K562 (cell line): ENCODE data around the gene CAPN8. TPM values are rescaled to one million over a fixed set of nuclear protein-coding genes. Genes with fewer than 3 reads are reported as not detected.

Experiments
- CCNT2 ChIP-seq: IDR thresholded peaks from 2 replicates; pipeline ENCODE4 v1.6.1; 2011; ENCODE audit warnings: borderline replicate concordance, low read depth, mild to moderate bottlenecking, moderate library complexity, mixed read lengths, low read length; ENCODE audit not compliant: insufficient read length; ENCODE audit errors: extremely low read depth
- CEBPG ChIP-seq, 3 experiments: fragments of 200-800 bp in 1 of 3; sonication (Bioruptor generic) in 1 of 3; sonication (generic) in 1 of 3; formaldehyde crosslinking in 1 of 3; IDR thresholded peaks in 2 of 3; conservative IDR thresholded peaks in 1 of 3; 2 replicates each; pipeline versions ENCODE4 v1.6.1 to v1.8.0; 2016 to 2022; ENCODE audit warnings: missing compliant biosample characterization in 2 of 3, missing genetic modification characterization in 2 of 3, mild to moderate bottlenecking in 1 of 3, missing genetic modification reagents in 1 of 3
- KAT8 ChIP-seq: fragments of 450-650 bp; IDR thresholded peaks from 2 replicates; pipeline ENCODE4 v1.6.1; 2016; ENCODE audit warnings: low read depth, mild to moderate bottlenecking
- PHF21A ChIP-seq: fragments of 450-650 bp; IDR thresholded peaks from 2 replicates; pipeline ENCODE4 v1.6.1; 2017; ENCODE audit warnings: low read depth, borderline replicate concordance
- POLR2A ChIP-seq: fragments of 450-650 bp; conservative IDR thresholded peaks from 2 replicates; pipeline ENCODE4 v1.6.1; 2016
- PRPF4 ChIP-seq: fragments of 200-400 bp; formaldehyde crosslinking; IDR thresholded peaks from one replicate; pipeline ENCODE4 v1.6.1; 2017; ENCODE audit warnings: low read length, low read depth, mild to moderate bottlenecking; ENCODE audit not compliant: insufficient read depth, poor library complexity, severe bottlenecking
- RBM39 ChIP-seq: fragments of 200-400 bp; formaldehyde crosslinking; optimal IDR thresholded peaks from 2 replicates; pipeline ENCODE3; 2018; ENCODE audit warnings: low read depth, low read length
- SIN3A ChIP-seq, 2 experiments: fragments of 150-350 bp in 1 of 2; IDR thresholded peaks; 2 replicates each; pipeline ENCODE4 v1.6.1; 2011 to 2016; ENCODE audit warnings: borderline replicate concordance in 2 of 2, low read depth in 2 of 2, low read length in 2 of 2, mild to moderate bottlenecking in 2 of 2, moderate library complexity in 2 of 2; ENCODE audit not compliant: control insufficient read depth in 1 of 2
- SMAD4 ChIP-seq: fragments of 250-450 bp; sonication (Bioruptor Pico); conservative IDR thresholded peaks from 2 replicates; pipeline ENCODE4 v1.8.0; 2021; ENCODE audit warnings: inconsistent platforms, mild to moderate bottlenecking, moderate library complexity
- SMARCB1 ChIP-seq: IDR thresholded peaks from 2 replicates; pipeline ENCODE4 v1.6.1; 2011; ENCODE audit warnings: improper control_type of control experiment, low read depth; ENCODE audit not compliant: insufficient read length
- SMC3 ChIP-seq: conservative IDR thresholded peaks from 2 replicates; pipeline ENCODE4 v1.6.1; 2011; ENCODE audit warnings: low read depth, low read length, improper control_type of control experiment; ENCODE audit not compliant: insufficient read depth
- TAF1 ChIP-seq: IDR thresholded peaks from 2 replicates; pipeline ENCODE4 v1.6.1; 2011; ENCODE audit warnings: mild to moderate bottlenecking, low read length, moderate library complexity; ENCODE audit not compliant: insufficient read depth, control insufficient read depth, severe bottlenecking; ENCODE audit errors: extremely low read depth
- TFAM ChIP-seq: fragments of 250-450 bp; sonication (Bioruptor Pico); conservative IDR thresholded peaks from 2 replicates; pipeline ENCODE4 v1.5.0; 2021; ENCODE audit warnings: mild to moderate bottlenecking, moderate library complexity
- YY1 ChIP-seq, 3 experiments: IDR thresholded peaks; 2 replicates each; pipeline ENCODE4 v1.6.1; 2011; ENCODE audit warnings: low read length in 2 of 3, mild to moderate bottlenecking in 2 of 3, moderate library complexity in 2 of 3, borderline replicate concordance in 1 of 3, control low read depth in 1 of 3, low read depth in 1 of 3; ENCODE audit not compliant: insufficient read depth in 3 of 3, insufficient replicate concordance in 2 of 3, control insufficient read depth in 1 of 3, insufficient read length in 1 of 3; ENCODE audit errors: extremely low read depth in 1 of 3
- ZKSCAN8 ChIP-seq: fragments of 200-800 bp; sonication (Bioruptor generic); IDR thresholded peaks from 2 replicates; pipeline ENCODE4 v1.6.1; 2016; ENCODE audit warnings: missing genetic modification characterization, missing compliant biosample characterization
- ZNF12 ChIP-seq: sonication (generic); formaldehyde crosslinking; IDR thresholded peaks from 2 replicates; pipeline ENCODE4 v1.4.0; 2020; ENCODE audit warnings: mild to moderate bottlenecking, missing genetic modification reagents
- ZNF436 ChIP-seq: fragments of 250-450, 450-650 bp; sonication (Bioruptor Pico); formaldehyde crosslinking; IDR thresholded peaks from 2 replicates; pipeline ENCODE4 v1.7.0; 2020; ENCODE audit warnings: mild to moderate bottlenecking
- ZNF717 ChIP-seq: fragments of 250-450 bp; sonication (Bioruptor Pico); IDR thresholded peaks from 2 replicates; pipeline ENCODE4 v1.5.0; 2021
- ZNF79 ChIP-seq: fragments of 250-450 bp; sonication (Bioruptor Pico); IDR thresholded peaks from 2 replicates; pipeline ENCODE4 v1.4.0; 2020; ENCODE audit warnings: low read depth, mild to moderate bottlenecking, moderate library complexity
- polyA plus RNA-seq, 8 experiments: library from polyadenylated mRNA; depleted of rRNA in 4 of 8; stranded (reverse) in 5 of 8; unstranded in 3 of 8; fragments of >200 nt; fragmentation: Nextera tagmentation in 2 of 8; fragmentation: Illumina TruSeq in 1 of 8; extraction: Ambion mirVana in 2 of 8; extraction: Trizol in 1 of 8; gene quantifications; 2 replicates each; pipeline versions ENCODE4 v1.2.1 to v1.2.3, GENCODE V29; 2011 to 2014; ENCODE audit warnings: inconsistent platforms in 1 of 8, missing spikeins in 1 of 8
- total RNA-seq, 7 experiments: library from RNA; depleted of rRNA in 6 of 7; stranded (reverse); fragments of >200 nt in 6 of 7; fragmentation: Illumina TruSeq in 2 of 7; extraction: Trizol in 2 of 7; gene quantifications; 2 replicates each; pipeline versions ENCODE4 v1.2.1 to v1.2.3, GENCODE V29; 2011 to 2021; ENCODE audit warnings: low replicate concordance in 1 of 7
- TF ChIP-seq, protein P1 (sequence below), 3 experiments: IDR thresholded peaks in 2 of 3; conservative IDR thresholded peaks in 1 of 3; 2 replicates each; pipeline ENCODE4 v1.5.1; 2011 to 2012; ENCODE audit warnings: low read length in 3 of 3, mild to moderate bottlenecking in 3 of 3, control low read depth in 2 of 3, improper control_type of control experiment in 1 of 3, inconsistent platforms in 1 of 3, low read depth in 1 of 3, mixed read lengths in 1 of 3, moderate library complexity in 1 of 3; ENCODE audit not compliant: insufficient read depth in 2 of 3
- TF ChIP-seq, protein P2 (sequence below): fragments of 250-450 bp; sonication (Bioruptor Pico); IDR thresholded peaks from 2 replicates; pipeline ENCODE4 v1.5.0; 2021; ENCODE audit warnings: mild to moderate bottlenecking, moderate library complexity

The CAPN8 gene
- total and polyA plus RNA-seq, 9 of the 15 experiments (the other 6 are each of a cell fraction or from before 2014, with no cell fraction given), result 0.06 TPM; not detected in 8

DNA sequence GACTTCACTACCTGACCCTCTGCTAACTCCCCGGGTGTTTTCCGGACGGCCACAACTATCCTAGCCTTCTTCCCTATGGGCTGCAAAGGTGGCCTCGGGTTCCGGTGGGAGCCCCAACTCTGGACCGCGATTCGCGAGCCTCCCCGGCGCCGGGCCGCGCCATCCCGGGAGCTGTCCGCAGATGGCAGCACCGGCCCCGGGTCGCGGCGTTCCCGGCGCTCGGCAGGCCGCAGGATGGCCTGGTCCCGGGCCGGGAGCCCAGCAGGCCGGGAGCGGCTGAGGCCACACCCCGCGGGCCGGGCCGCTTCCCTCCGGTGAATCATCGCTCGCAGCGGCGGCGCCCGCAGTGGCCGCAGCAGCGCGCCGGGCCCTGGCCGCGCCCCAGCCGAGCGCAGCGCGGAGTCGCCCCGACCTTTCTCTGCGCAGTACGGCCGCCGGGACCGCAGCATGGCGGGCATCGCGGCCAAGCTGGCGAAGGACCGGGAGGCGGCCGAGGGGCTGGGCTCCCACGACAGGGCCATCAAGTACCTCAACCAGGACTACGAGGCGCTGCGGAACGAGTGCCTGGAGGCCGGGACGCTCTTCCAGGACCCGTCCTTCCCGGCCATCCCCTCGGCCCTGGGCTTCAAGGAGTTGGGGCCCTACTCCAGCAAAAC, 46.8 kb upstream of the CAPN8 start, which contains the start of gene CAPN2 (continued):
- TF ChIP-seq PRPF4 (no peak), SIN3A (IDR thresholded peaks at IDR 0.05; ENCODE audit: borderline replicate concordance in 2 of 2, control insufficient read depth in 1 of 2, low read depth in 2 of 2, low read length in 2 of 2) (peak in 1 of 2 experiments; percentile 50; a peak in 2 of 4 replicates), POLR2A (peak; percentile 75), PHF21A (no peak), TAF1 (peak; percentile 81), TFAM (CRISPR knock-in tag) (no peak), SMARCB1 (no peak), RBM39 (no peak), KAT8 (no peak), ZKSCAN8 (CRISPR knock-in tag) (no peak), YY1 (IDR thresholded peaks at IDR 0.05; ENCODE audit: borderline replicate concordance in 1 of 3, control insufficient read depth in 1 of 3, extremely low read depth in 1 of 3, insufficient read depth in 3 of 3, insufficient read length in 1 of 3, insufficient replicate concordance in 2 of 3, low read depth in 1 of 3, low read length in 2 of 3) (peak in 2 of 3 experiments; percentile 84 to 88), SMC3 (peak; percentile 69), CEBPG (CRISPR knock-in tag; IDR thresholded peaks at IDR 0.05) (peak; percentile 34; the same call in 1 of the 2 replicates), CEBPG (tag; conservative IDR thresholded peaks at IDR 0.05 in 1 of 2, IDR thresholded peaks at IDR 0.05 in 1 of 2) (no peak), ZNF79 (CRISPR knock-in tag) (no peak), ZNF717 (no peak), ZNF436 (CRISPR knock-in tag) (no peak), ZNF12 (no peak), CCNT2 (peak; percentile 97), SMAD4 (CRISPR knock-in tag) (peak; percentile 86)
- TF ChIP-seq, protein P1, sequence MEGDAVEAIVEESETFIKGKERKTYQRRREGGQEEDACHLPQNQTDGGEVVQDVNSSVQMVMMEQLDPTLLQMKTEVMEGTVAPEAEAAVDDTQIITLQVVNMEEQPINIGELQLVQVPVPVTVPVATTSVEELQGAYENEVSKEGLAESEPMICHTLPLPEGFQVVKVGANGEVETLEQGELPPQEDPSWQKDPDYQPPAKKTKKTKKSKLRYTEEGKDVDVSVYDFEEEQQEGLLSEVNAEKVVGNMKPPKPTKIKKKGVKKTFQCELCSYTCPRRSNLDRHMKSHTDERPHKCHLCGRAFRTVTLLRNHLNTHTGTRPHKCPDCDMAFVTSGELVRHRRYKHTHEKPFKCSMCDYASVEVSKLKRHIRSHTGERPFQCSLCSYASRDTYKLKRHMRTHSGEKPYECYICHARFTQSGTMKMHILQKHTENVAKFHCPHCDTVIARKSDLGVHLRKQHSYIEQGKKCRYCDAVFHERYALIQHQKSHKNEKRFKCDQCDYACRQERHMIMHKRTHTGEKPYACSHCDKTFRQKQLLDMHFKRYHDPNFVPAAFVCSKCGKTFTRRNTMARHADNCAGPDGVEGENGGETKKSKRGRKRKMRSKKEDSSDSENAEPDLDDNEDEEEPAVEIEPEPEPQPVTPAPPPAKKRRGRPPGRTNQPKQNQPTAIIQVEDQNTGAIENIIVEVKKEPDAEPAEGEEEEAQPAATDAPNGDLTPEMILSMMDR (IDR thresholded peaks at IDR 0.05 in 2 of 3, conservative IDR thresholded peaks at IDR 0.05 in 1 of 3; ENCODE audit: insufficient read depth in 2 of 3, low read depth in 1 of 3, low read length in 3 of 3), result peak; percentile 74 to 90 (median 80)
- TF ChIP-seq, protein P2, sequence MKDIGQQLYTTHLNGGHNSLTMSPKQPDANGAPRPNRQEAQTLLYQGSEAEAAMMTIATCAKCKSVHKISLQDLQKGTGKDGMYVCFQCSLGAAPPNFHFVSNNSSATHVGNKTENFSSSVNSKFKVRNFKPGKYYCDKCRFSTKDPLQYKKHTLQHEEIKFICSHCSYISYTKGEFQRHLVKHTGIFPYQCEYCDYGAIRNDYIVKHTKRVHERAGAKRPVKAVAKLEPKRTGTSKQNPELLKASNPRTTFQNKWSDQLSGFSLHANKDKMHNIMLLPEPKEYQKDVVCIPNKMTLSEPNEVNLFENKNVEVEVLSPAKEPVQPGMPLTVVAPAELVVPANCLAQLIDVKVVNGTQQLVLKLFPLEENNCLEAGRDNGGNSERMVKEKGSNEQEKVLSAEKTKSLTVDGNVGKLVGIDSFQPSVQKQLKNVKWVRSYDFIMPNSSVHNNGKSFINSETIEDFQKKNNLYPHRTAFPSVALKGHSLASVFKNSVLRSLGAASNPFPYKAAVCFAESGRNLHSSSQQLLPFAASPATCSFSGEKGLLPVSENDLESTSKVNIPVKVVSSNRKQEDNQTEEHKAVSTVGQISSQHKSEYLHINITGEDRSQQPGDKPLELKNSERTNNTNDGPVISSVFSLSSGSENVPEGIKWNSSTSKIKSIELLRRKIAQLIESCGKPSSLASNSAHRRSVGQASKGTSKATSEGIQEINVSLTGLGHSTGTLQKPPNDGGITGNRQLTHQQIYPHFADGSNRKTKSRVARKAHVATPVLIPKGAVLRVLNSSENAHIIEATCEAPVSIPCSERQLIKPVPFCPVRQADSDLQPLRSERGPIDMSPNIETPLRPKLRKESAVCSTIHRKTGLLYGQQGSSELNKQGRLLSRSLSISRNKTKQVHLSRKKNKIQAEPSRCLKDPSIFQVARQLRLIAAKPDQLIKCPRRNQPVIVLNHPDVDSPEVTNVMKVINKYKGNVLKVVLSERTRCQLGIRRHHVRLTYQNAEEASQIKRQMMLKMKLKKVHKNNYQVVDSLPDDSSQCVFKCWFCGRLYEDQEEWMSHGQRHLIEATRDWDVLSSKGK (CRISPR knock-in tag), result no peak
